IPS DF 6.9 (cell line): Measurements from ENCODE around the gene PLEKHG3.

ENCODE experiments used
- DNase-seq: peaks from one replicate; pipeline ENCODE4 v3.0.0-alpha.2; 2013; ENCODE audit warnings: low read depth, low spot score
- H3K27ac ChIP-seq: one replicate; pipeline ENCODE4 v1.5.1; 2013; ENCODE audit warnings: low read length, control low read depth
- H3K27me3 ChIP-seq: 2 replicates; pipeline ENCODE4 v1.6.1; 2013; ENCODE audit warnings: mild to moderate bottlenecking, low read length; ENCODE audit not compliant: control insufficient read depth, insufficient read depth
- H3K36me3 ChIP-seq: 2 replicates; pipeline ENCODE4 v1.6.1; 2013; ENCODE audit warnings: low read length; ENCODE audit not compliant: control insufficient read depth, insufficient read depth
- H3K4me1 ChIP-seq: 2 replicates; pipeline ENCODE4 v1.6.1; 2013; ENCODE audit warnings: low read length; ENCODE audit not compliant: control insufficient read depth, insufficient read depth
- H3K4me3 ChIP-seq: 2 replicates; pipeline ENCODE4 v1.5.1; 2013; ENCODE audit warnings: mild to moderate bottlenecking, low read length
- H3K9me3 ChIP-seq: 2 replicates; pipeline ENCODE4 v1.6.1; 2013; ENCODE audit warnings: low read length, inconsistent platforms; ENCODE audit not compliant: control insufficient read depth, insufficient read depth
- WGBS: extraction: QIAGEN DNeasy Blood & Tissue Kit; methylation state at CpG from one replicate; pipeline ENCODE4 v1.1.7; 2013; ENCODE audit warnings: mixed read lengths, missing lambda C conversion rate; ENCODE audit not compliant: insufficient read length, insufficient coverage; 5-methylcytosine and 5-hydroxymethylcytosine counted together

The PLEKHG3 gene

DNA sequence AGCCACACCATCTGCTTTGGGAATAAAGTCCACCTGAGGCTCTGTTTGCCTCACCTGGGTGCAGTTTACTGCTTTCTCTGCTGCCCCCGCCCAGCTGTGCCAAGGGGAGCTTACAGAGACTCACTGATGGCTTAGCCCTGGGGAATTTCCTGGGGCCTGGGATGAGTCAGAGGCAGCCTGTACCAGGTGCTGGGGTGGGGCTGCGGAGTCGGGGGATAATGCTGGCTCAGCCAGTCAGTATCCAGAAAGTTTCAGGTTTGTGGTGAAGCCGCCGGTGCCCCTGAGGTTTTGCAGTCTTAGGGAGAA, 22.3 kb downstream of the PLEKHG3 start:
- no peaks in the 10 kb centered on the region for H3K9me3 ChIP-seq
- WGBS, result no CpG with 5 or more reads among the region's 5 CpGs
- DNase-seq, result no peak
- no peak overlapping the region for H3K27ac ChIP-seq
- H3K36me3 ChIP-seq, result peaks cover 22% of the 10 kb centered on the region
- no peaks in the 10 kb centered on the region for H3K27me3 ChIP-seq
- no peak overlapping the region for H3K4me3 ChIP-seq
- H3K4me1 ChIP-seq, result peaks cover 19% of the 10 kb centered on the region

DNA sequence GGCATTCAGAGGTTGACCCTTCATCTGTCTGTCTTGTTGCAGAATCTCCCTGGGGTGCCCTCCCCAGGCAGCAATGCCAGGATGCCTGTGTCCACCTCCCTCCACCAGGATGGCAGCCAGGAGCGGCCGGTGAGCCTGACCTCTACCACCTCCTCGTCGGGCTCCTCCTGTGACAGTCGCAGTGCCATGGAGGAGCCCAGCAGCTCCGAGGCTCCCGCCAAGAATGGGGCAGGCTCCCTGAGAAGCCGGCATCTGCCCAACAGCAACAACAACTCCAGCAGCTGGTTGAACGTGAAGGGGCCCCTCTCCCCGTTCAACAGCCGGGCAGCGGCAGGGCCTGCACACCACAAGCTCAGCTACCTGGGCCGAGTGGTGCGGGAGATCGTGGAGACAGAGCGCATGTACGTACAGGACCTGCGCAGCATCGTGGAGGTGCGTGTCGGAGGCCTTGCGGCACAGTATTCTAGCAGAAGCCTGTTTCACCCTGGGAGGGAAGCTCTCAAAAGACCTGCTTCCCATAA, 23.4 kb downstream of the PLEKHG3 start:
- DNase-seq, result no peak
- Histone ChIP-seq H3K27me3 (no peaks in the 10 kb centered on the region), H3K9me3 (no peaks in the 10 kb centered on the region), H3K36me3 (peaks cover 30% of the 10 kb centered on the region), H3K4me1 (peaks cover 14% of the 10 kb centered on the region), H3K27ac (no peak overlapping the region), H3K4me3 (no peak overlapping the region)
- WGBS, result no CpG with 5 or more reads among the region's 22 CpGs

DNA sequence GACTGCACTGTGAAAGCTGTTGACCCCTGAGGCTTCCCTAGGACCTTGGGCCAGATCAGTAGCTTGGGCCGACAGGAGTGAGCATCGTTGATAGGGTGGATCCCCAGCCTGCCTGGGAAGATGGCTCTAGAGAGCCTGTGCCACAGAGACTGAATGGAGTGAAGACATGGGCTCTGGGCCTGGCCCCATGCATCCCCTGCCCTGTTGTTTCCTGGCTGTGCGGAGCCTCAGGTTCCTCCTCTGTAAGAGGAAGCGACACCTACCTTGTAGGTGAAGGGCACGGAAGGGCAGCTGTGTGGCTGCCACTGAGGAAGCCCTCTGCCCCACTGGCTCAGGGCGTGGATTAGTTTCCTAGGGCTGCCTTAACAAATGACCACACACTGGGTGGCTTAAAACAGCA, 23.9 kb downstream of the PLEKHG3 start:
- no peak for DNase-seq
- H3K36me3 ChIP-seq, result peaks cover 30% of the 10 kb centered on the region
- H3K27me3 ChIP-seq, result no peaks in the 10 kb centered on the region
- H3K27ac ChIP-seq, result no peak overlapping the region
- peaks cover 11% of the 10 kb centered on the region for H3K4me1 ChIP-seq
- no peak overlapping the region for H3K4me3 ChIP-seq
- no peaks in the 10 kb centered on the region for H3K9me3 ChIP-seq
- no CpG with 5 or more reads among the region's 6 CpGs for WGBS

DNA sequence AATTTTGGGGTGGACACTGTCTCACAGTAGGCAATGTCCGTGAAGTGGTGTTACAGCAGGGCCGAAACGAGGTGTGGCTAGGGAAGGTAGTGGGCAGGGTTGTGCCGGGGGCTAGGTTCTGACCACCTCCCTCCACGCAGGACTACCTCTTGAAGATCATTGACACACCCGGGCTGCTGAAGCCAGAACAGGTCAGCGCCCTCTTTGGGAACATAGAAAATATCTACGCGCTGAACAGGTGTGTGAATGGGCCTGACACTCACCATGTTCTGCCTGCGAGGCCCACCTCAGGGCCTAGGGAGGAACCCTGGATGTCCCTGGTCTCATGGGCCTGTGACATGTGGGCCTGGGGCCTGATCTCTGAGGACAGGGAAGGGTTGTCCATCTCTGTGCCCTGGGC, 24.6 kb downstream of the PLEKHG3 start:
- H3K9me3 ChIP-seq, result no peaks in the 10 kb centered on the region
- peaks cover 9% of the 10 kb centered on the region for H3K4me1 ChIP-seq
- peaks cover 33% of the 10 kb centered on the region for H3K36me3 ChIP-seq
- H3K27me3 ChIP-seq, result no peaks in the 10 kb centered on the region
- WGBS, result no CpG with 5 or more reads among the region's 10 CpGs
- H3K4me3 ChIP-seq, result no peak overlapping the region
- DNase-seq, result no peak
- no peak overlapping the region for H3K27ac ChIP-seq

DNA sequence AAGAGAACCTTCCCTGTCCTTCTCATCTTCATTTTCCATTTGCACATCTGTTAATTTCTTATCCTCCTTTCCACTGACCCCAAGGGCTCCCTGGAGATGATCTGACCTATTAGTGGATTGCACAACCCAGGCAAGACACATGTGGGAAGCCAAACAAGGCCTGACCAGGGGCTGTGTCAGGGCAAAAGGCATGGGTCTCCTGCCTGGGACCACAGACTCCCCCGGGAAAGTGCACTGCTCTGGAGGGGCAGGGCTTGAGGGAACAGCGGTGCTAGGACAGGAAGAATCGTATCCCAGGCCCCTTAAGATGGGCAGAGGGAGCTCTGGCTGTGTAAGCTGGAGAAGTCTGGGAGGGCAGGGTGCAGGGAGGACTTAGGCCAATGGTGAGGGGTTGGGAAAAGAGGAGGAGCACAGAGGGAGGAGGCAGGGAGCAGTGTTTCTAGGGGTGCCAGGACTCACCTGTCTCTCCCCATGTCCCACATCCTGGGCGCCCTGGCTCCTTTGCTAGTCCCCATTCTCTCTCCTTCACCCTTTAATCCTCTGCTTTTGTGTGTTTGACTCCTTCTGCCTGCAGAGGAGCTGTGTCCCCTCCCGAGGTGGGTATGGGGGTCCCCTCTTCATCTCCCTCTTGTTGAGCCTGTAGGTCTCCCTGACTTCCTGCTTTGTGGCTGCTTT, 25.3 kb downstream of the PLEKHG3 start:
- no peaks in the 10 kb centered on the region for H3K27me3 ChIP-seq

DNA sequence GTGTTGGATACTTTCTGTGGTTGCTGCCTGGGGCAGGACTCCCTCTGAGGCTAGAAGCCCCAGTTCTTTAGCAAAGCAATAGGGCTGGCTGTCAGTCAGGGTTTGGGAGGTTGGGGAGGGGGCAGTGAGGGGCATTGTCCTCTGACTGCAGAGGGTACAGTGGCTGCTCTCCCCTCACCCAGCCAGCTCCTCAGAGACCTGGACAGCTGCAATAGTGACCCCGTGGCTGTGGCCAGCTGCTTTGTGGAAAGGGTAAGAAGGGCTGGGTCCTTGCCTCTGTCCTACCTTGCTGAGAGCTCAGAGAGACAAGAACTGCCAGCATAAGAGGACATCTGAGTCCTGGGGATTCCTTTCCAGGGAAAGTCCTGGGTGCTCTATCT, 25.8 kb downstream of the PLEKHG3 start:
- no peak overlapping the region for H3K4me3 ChIP-seq
- peaks cover 7% of the 10 kb centered on the region for H3K4me1 ChIP-seq
- no peaks in the 10 kb centered on the region for H3K9me3 ChIP-seq
- WGBS, result no CpG with 5 or more reads among the region's 1 CpG
- no peak overlapping the region for H3K27ac ChIP-seq
- H3K36me3 ChIP-seq, result peaks cover 33% of the 10 kb centered on the region
- DNase-seq, result no peak
- no peaks in the 10 kb centered on the region for H3K27me3 ChIP-seq

More for the DNA sequence above, 25.3 kb downstream of the PLEKHG3 start:
- Histone ChIP-seq H3K4me1 (peaks cover 9% of the 10 kb centered on the region), H3K27ac (no peak overlapping the region), H3K36me3 (peaks cover 33% of the 10 kb centered on the region), H3K4me3 (no peak overlapping the region), H3K9me3 (no peaks in the 10 kb centered on the region)
- no peak for DNase-seq
- no CpG with 5 or more reads among the region's 5 CpGs for WGBS

DNA sequence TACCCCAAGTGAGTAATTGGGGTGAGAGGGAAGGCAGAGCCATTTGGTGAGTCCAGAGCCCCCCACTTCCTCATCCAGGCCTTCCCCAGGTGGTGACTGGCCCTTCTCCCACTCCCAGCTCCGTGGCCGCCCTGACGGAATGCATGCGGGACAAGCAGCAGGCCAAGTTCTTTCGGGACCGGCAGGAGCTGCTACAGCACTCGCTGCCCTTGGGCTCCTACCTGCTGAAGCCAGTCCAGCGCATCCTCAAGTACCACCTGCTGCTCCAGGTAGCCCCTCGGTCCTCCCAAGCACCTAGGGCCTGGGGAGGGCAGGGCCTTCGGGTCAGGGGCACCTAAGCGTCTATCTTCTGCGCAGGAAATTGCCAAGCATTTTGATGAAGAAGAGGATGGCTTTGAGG, 26.5 kb downstream of the PLEKHG3 start:
- no peak overlapping the region for H3K27ac ChIP-seq
- H3K9me3 ChIP-seq, result no peaks in the 10 kb centered on the region
- WGBS, result no CpG with 5 or more reads among the region's 12 CpGs
- H3K36me3 ChIP-seq, result peaks cover 33% of the 10 kb centered on the region
- H3K4me3 ChIP-seq, result no peak overlapping the region
- no peak for DNase-seq
- no peaks in the 10 kb centered on the region for H3K27me3 ChIP-seq
- H3K4me1 ChIP-seq, result peaks cover 3% of the 10 kb centered on the region

DNA sequence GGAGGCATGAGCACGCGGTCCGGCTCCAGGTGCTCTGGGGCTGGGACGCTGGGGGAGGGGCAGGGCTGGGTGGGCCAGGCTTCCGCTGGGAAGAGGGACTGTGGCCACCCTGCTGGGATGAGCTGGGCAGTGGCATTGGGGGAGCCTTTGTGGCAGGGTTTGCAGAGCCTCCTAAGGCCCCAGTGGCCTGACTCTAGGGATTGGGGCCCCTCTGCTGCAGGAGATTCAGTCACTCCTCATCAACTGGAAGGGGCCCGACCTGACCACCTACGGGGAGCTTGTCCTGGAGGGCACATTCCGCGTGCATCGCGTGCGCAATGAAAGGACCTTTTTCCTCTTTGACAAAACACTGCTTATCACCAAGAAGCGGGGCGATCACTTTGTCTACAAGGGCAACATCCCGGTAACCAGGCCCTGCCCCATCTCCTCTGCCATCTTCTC, 26.9 kb downstream of the PLEKHG3 start:
- Histone ChIP-seq H3K27me3 (no peaks in the 10 kb centered on the region), H3K27ac (no peak overlapping the region), H3K4me1 (peaks cover 4% of the 10 kb centered on the region), H3K36me3 (peaks cover 36% of the 10 kb centered on the region), H3K4me3 (no peak overlapping the region), H3K9me3 (no peaks in the 10 kb centered on the region)
- WGBS, result no CpG with 5 or more reads among the region's 15 CpGs
- no peak for DNase-seq

DNA sequence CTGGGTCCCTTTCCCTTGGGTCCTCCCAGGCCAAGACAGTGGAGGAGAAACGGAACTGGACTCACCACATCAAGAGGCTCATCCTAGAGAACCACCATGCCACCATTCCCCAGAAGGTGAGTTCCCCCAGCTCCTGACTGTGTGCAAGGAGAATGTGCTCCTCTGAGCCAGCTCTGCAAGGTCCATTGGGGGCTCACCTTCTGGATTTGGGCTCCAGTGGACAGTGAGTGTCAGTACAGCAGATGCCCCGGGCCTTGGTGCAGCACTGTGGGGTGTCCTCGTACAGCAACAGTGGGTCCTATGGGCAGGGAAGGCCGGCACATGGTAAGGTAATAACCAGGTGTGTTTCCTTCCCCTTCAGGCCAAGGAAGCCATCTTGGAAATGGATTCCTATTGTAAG, 27.8 kb downstream of the PLEKHG3 start:
- Histone ChIP-seq H3K9me3 (no peaks in the 10 kb centered on the region), H3K27me3 (no peaks in the 10 kb centered on the region), H3K4me1 (peaks cover 2% of the 10 kb centered on the region; the same call in 1 of the 2 replicates), H3K4me3 (no peak overlapping the region), H3K36me3 (peaks cover 37% of the 10 kb centered on the region), H3K27ac (no peak overlapping the region)
- WGBS, result no CpG with 5 or more reads among the region's 4 CpGs
- DNase-seq, result no peak

DNA sequence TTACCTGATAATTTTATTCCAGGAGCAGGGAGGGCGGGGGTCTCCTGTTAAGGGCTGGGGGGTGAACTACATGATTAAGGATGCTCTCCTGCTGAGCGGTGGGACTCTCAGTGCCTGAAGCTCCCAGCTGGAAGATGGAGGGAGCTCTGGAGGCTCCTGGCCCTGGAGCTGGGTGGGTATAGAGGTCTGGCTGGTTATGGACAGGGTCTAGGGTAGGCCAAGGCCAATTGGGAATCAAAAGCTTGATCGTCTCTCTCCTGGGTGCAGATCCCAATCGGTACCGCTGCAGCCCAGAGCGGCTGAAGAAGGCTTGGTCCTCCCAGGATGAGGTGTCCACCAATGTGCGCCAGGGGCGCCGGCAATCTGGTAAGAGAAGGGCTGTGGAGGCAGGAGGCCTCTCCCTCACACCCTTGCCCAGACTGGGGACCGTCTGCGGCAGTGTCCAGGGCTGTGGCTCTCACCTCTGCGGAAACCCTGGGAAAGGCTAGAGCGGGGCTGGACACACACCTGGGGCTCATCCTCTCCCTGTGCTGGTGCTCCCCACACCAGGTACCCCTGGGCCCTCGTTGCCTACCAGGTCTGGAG, 28.4 kb downstream of the PLEKHG3 start:
- H3K4me3 ChIP-seq, result no peak overlapping the region
- peaks cover 37% of the 10 kb centered on the region for H3K36me3 ChIP-seq
- no peaks in the 10 kb centered on the region for H3K27me3 ChIP-seq
- H3K9me3 ChIP-seq, result no peaks in the 10 kb centered on the region
- WGBS, result no CpG with 5 or more reads among the region's 14 CpGs
- H3K4me1 ChIP-seq, result peaks cover 2% of the 10 kb centered on the region; the same call in 1 of the 2 replicates
- no peak for DNase-seq
- H3K27ac ChIP-seq, result no peak overlapping the region

DNA sequence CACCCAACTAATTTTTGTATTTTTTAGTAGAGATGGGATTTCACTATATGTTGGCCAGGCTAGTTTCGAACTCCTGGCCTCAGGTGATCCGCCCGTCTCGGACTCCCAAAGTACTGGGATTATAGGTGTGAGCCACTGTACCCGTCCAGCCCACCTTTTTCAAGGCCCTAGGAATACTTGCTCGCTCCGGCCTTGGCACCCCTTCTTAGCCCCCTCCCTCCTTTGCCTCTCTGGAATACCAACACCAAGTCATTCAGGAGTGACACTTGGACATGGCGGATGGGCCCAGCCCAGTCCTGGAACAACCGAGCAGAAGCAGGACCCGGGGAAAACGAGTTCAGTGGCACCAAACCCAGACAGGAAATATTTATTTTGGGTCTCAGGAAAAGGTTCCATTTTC, 29.1 kb downstream of the PLEKHG3 start:
- no peak overlapping the region for H3K4me3 ChIP-seq
- peaks cover 36% of the 10 kb centered on the region for H3K36me3 ChIP-seq
- no peak overlapping the region for H3K27ac ChIP-seq
- DNase-seq, result no peak
- no peaks in the 10 kb centered on the region for H3K27me3 ChIP-seq
- H3K9me3 ChIP-seq, result no peaks in the 10 kb centered on the region
- H3K4me1 ChIP-seq, result peaks cover 2% of the 10 kb centered on the region; the same call in 1 of the 2 replicates
- no CpG with 5 or more reads among the region's 11 CpGs for WGBS
